Esophagus muscularis mucosa (tissue), 3 donors: Measurements from ENCODE around the gene THUMPD2.

Source experiments
- POLR2AphosphoS5 ChIP-seq, 2 donors: sonication (generic); formaldehyde crosslinking; IDR thresholded peaks; one replicate each; pipeline ENCODE4 v1.6.1; 2017; ENCODE audit warnings: antibody characterized with exemption in 2 of 2
- TF ChIP-seq, protein P1 (sequence below), 3 experiments: fragments of 200-600 bp in 2 of 3; fragments of 450-650 bp in 1 of 3; sonication (generic) in 2 of 3; IDR thresholded peaks; one replicate each; pipeline ENCODE4 v1.5.1; 2017 to 2019; ENCODE audit warnings: antibody characterized with exemption in 3 of 3, mild to moderate bottlenecking in 2 of 3, moderate library complexity in 1 of 3

DNA sequence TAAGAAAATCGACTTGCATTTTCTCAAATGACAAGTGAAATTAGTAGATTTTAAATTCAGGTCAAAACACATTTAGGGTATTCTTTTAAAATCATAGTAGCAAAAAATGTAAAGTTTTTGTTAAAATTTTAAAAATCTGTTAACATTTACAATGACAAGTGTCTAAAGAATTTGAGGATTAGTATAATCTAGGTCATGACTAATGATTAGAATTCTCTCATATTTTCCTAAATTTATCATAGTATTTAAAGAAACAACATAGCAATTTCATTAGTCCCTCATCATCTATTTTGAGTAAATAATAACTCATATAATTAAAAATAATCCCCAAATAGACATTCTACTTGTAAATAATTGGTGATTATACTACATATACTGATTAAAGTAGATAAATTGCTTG lies 23.6 kb downstream of the THUMPD2 start:
- TF ChIP-seq, protein P1, sequence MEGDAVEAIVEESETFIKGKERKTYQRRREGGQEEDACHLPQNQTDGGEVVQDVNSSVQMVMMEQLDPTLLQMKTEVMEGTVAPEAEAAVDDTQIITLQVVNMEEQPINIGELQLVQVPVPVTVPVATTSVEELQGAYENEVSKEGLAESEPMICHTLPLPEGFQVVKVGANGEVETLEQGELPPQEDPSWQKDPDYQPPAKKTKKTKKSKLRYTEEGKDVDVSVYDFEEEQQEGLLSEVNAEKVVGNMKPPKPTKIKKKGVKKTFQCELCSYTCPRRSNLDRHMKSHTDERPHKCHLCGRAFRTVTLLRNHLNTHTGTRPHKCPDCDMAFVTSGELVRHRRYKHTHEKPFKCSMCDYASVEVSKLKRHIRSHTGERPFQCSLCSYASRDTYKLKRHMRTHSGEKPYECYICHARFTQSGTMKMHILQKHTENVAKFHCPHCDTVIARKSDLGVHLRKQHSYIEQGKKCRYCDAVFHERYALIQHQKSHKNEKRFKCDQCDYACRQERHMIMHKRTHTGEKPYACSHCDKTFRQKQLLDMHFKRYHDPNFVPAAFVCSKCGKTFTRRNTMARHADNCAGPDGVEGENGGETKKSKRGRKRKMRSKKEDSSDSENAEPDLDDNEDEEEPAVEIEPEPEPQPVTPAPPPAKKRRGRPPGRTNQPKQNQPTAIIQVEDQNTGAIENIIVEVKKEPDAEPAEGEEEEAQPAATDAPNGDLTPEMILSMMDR (IDR thresholded peaks at IDR 0.05): no peak
- TF ChIP-seq POLR2AphosphoS5 (IDR thresholded peaks at IDR 0.05): no peak
